Stimulated activated CD4-positive, alpha-beta T cell treated with anti-CD3 and anti-CD28 coated beads, Interleukin-4, amount 100 ng/mL, for 48 hours (primary cell): ENCODE measurements around the gene PUDP.
"Not testable (repeated sequence)": the region's sequence is repeated elsewhere in the genome, so short reads cannot be mapped to it uniquely, and the experiment has no call there.

Experiments
- DNase-seq, 2 donors: peaks; one replicate each; pipeline ENCODE4 v3.0.0-alpha.2; 2020; ENCODE audit warnings: low read depth in 2 of 2

Gene PUDP

GRCh38 chrX:7043796-7044433 is 104.0 kb downstream of the PUDP start:
- not testable (repeated sequence) for DNase-seq

DNA sequence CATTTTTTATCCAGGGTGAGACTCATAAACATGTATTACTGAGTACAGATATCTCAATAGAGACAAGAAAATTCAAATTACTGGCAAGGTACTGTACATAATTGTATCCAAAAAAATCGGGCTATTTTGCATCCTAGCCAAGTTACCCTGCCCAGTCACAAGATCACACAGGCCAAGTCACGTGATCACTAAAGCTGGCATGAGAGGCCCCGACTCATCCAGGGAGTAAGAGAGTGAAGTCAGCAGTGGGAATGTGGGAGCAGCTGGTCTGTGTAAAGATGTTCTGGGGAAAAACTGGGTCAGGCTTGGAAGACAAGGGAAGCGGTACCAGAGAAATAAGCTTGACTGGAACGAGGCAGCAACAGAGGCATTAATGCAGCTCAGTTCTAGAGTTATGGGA is 119.7 kb downstream of the PUDP start:
- DNase-seq = no peak

DNA sequence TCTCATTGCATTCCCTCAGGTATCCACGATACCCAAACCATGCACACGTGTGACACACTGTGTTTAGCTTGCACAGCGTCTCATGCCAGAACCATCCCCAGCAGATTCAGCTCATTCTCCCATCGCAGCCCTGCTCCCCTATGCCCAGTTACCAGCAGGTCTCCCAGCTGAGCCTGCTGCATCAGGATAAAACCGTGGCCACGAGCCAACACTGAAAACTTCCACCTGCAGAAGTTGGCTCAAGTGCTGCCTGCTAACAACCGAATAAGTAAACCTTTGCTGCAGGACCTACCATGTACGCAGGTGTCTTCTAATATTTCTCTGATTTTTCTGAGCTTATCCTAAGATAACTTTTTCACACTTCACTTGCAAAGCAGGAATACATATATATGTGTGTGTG is 120.9 kb downstream of the PUDP start:
- no peak for DNase-seq

DNA sequence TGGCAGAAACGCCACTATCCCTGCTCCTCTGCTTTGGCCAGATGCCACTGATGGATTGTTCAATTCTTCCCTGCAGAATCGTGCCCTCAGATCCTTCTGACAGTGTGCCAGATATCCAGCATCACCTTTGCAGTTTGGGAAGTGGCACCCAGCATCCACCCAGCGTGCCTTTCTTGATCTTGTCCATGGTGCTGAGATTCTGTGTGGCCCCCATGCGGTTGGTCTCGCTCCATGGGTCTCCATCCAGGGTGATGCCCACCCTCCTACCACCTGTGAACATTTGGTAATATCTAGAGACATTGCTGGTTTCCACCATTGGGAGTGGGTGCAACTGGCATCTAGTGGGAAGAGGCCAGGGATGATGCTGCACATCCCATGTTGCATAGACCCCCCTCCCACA is 121.6 kb downstream of the PUDP start:
- not testable (repeated sequence) for DNase-seq

GRCh38 chrX:7025471-7025870 is 122.5 kb downstream of the PUDP start:
- DNase-seq = no peak

DNA sequence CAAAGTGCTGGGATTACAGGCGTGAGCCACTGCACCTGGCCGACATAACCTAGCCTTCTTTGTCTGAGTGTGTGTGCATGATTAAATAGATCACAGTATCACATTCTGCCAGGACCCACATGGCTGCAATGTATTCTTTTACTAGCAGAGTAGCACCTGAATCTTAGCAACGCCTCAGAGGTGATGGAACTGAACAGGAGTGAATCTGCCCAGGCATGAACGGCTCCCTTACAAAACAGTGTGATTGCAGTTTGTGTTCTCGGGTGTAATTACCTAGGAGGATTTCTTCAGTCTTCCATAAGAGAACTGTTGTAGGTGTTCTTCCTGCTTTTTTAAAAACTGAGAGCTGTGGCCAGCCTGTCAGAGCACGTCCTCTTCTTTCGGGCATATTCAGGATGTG is 123.1 kb downstream of the PUDP start:
- DNase-seq = no peak

DNA sequence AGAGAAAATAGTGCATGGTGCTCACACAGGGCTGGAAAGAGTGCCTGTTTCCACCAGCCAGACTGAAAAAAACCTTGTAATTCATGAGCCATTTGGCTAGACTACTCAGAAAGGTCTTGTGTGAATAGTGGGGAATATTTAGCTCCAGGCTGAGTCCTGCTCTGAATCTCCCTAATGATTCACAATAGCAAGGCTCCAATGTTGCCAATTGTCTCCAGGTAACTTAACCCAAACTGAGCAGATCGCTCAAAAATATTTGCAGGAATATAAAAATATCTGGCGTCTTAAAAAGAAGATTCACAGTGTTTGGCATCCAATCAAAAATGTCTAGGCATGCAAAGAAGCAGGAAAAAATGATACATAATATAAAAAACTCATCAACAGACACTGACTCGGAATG is 125.0 kb downstream of the PUDP start:
- DNase-seq = not testable (repeated sequence)

- DNase-seq = no peak
These were observed 126.0 kb downstream of the PUDP start for GRCh38 chrX:7021991-7022390.

DNA sequence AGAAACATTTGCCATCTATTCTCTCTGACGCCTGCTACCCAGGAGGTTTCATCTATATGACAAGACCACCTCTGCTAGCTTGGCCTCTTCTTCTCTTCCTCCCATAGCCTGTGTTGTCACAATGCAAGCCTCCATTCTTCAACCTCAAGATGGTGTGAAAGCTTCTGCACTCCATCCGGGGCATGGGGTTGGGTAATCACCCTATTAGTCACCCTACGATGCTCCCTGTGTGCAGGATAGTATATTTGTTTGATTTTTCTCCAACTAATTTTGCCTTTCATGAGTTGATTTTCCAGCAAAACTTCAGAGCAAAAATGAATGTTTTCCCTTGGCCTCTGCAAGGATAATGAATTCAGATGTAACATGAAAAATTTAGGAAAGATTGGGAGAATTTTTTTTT is 128.4 kb downstream of the PUDP start:
- DNase-seq = no peak

- not testable (repeated sequence) for DNase-seq
These were observed 135.6 kb downstream of the PUDP start for GRCh38 chrX:7012262-7012834.

DNA sequence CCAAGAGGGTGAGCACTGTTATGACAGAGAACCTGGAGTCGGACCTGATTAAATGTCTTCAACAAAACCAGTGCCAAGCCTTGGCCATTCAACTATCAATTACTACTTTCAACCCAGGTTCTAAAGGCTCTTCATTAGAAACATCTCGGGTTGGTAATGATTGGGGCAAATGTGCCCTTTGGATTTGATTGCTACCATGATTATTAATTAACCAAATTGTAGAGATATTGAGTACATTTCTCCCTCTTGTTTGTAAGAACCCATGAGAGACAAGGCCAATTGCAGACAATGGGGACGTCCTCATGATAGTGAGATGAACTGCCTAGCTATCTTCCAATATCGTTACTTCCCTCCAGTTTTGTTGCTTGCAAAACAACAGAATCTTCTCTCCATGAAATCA is 137.1 kb downstream of the PUDP start:
- not testable (repeated sequence) for DNase-seq

DNA sequence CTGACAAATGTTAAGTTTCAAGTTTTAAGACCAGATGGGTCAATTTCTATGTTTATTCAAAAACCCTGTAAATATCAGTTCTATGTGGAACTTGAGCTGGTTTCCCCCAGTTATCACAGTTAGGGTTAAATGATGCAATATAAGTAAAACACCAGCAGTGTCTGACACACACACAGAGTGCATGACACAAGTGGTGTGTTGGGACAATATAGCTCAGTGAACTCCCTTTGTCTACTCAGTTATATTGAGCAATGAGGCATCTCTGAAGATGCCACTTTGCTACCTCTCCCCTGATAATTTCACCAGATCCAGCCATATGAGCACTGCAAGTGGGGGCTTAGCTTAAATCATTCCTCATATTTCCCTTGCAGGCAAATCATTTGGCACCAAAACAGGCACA is 140.6 kb downstream of the PUDP start:
- not testable (repeated sequence) for DNase-seq
